NB4 (cell line): Measurements from ENCODE around the gene ZNF638.

Source experiments
- MAX ChIP-seq: IDR thresholded peaks from 2 replicates; pipeline ENCODE4 v1.6.1; 2011; ENCODE audit warnings: low read depth, low read length
- POLR2A ChIP-seq: IDR thresholded peaks from 2 replicates; pipeline ENCODE4 v1.6.1; 2011; ENCODE audit warnings: mild to moderate bottlenecking; ENCODE audit not compliant: insufficient read length; ENCODE audit errors: extremely low read depth
- TF ChIP-seq, protein P1 (sequence below): IDR thresholded peaks from one replicate; pipeline ENCODE4 v1.5.1; 2012; ENCODE audit warnings: low read depth, low read length

DNA sequence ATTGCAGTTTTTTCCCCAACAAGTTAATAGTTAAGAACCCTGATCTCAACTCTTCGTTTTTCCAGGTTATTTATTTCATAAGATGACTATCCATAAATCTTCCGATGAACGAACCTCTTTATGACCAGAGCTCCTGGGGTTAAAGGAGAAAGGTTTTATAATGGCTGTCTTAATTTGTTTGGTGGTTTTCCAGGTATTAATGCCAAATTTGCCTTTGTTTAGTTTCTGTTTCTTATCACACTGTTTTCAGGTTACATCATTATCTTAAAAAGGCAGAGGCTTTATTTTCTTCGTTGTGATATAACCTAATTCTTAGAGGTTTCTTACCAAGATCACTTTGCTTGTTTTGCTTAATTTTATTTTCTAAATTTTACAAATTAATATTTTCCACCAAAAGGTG, 10.1 kb downstream of the ZNF638 start:
- TF ChIP-seq POLR2A (no peak), MAX (no peak)
- TF ChIP-seq, protein P1, sequence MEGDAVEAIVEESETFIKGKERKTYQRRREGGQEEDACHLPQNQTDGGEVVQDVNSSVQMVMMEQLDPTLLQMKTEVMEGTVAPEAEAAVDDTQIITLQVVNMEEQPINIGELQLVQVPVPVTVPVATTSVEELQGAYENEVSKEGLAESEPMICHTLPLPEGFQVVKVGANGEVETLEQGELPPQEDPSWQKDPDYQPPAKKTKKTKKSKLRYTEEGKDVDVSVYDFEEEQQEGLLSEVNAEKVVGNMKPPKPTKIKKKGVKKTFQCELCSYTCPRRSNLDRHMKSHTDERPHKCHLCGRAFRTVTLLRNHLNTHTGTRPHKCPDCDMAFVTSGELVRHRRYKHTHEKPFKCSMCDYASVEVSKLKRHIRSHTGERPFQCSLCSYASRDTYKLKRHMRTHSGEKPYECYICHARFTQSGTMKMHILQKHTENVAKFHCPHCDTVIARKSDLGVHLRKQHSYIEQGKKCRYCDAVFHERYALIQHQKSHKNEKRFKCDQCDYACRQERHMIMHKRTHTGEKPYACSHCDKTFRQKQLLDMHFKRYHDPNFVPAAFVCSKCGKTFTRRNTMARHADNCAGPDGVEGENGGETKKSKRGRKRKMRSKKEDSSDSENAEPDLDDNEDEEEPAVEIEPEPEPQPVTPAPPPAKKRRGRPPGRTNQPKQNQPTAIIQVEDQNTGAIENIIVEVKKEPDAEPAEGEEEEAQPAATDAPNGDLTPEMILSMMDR: no peak
